ENCODE results near the gene KCNJ10.

The KCNJ10 gene

GRCh38 chr1:160001440-160001839 lies 68.5 kb downstream of the KCNJ10 start:
- no peak for TF ChIP-seq SIN3A (IDR thresholded peaks at IDR 0.05; ENCODE audit: borderline replicate concordance, insufficient read depth, low read length)
- TF ChIP-seq, protein P1, sequence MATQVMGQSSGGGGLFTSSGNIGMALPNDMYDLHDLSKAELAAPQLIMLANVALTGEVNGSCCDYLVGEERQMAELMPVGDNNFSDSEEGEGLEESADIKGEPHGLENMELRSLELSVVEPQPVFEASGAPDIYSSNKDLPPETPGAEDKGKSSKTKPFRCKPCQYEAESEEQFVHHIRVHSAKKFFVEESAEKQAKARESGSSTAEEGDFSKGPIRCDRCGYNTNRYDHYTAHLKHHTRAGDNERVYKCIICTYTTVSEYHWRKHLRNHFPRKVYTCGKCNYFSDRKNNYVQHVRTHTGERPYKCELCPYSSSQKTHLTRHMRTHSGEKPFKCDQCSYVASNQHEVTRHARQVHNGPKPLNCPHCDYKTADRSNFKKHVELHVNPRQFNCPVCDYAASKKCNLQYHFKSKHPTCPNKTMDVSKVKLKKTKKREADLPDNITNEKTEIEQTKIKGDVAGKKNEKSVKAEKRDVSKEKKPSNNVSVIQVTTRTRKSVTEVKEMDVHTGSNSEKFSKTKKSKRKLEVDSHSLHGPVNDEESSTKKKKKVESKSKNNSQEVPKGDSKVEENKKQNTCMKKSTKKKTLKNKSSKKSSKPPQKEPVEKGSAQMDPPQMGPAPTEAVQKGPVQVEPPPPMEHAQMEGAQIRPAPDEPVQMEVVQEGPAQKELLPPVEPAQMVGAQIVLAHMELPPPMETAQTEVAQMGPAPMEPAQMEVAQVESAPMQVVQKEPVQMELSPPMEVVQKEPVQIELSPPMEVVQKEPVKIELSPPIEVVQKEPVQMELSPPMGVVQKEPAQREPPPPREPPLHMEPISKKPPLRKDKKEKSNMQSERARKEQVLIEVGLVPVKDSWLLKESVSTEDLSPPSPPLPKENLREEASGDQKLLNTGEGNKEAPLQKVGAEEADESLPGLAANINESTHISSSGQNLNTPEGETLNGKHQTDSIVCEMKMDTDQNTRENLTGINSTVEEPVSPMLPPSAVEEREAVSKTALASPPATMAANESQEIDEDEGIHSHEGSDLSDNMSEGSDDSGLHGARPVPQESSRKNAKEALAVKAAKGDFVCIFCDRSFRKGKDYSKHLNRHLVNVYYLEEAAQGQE (IDR thresholded peaks at IDR 0.05; ENCODE audit: insufficient read depth in 1 of 2, low read depth in 2 of 2, low read length in 2 of 2), result no peak
- no peak for TF ChIP-seq FOXP2 (optimal IDR thresholded peaks at IDR 0.05; ENCODE audit: borderline replicate concordance, extremely low read depth, extremely low read length, insufficient read depth)
- TF ChIP-seq POLR2AphosphoS5 (IDR thresholded peaks at IDR 0.05; ENCODE audit: low read depth, low read length), result no peak
- TF ChIP-seq TAF1 (IDR thresholded peaks at IDR 0.05; ENCODE audit: borderline replicate concordance, insufficient read depth, low read length), result no peak

- no peak for TF ChIP-seq TAF1 (IDR thresholded peaks at IDR 0.05; ENCODE audit: borderline replicate concordance, insufficient read depth, low read length)
- TF ChIP-seq, protein P1 (IDR thresholded peaks at IDR 0.05; ENCODE audit: insufficient read depth in 1 of 2, low read depth in 2 of 2, low read length in 2 of 2), result no peak
- no peak for TF ChIP-seq FOXP2 (optimal IDR thresholded peaks at IDR 0.05; ENCODE audit: borderline replicate concordance, extremely low read depth, extremely low read length, insufficient read depth)
- TF ChIP-seq POLR2AphosphoS5 (IDR thresholded peaks at IDR 0.05; ENCODE audit: low read depth, low read length), result no peak
- no peak for TF ChIP-seq SIN3A (IDR thresholded peaks at IDR 0.05; ENCODE audit: borderline replicate concordance, insufficient read depth, low read length)
Measured at GRCh38 chr1:159999204-159999603, 70.8 kb downstream of the KCNJ10 start.

DNA sequence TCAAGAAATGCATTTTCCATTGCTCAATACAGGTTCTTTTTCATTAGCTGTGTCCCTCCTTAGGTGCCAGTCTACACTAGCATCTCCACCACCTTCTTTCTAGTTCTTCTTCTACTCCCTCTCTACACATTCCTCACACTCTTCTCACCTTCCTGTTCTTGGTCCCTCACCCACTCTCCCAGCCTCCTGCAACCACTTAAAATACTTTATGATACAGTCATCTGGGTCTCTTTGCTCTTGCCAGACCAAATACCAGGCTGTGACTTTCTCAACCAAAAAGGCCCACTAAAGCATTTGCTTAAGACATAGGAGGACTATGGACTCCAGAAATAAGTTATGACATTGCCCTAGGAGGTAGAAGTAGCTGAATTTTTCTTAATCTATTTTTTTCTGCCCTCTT lies 73.3 kb downstream of the KCNJ10 start:
- TF ChIP-seq SIN3A (IDR thresholded peaks at IDR 0.05; ENCODE audit: borderline replicate concordance, insufficient read depth, low read length) (no peak), TAF1 (IDR thresholded peaks at IDR 0.05; ENCODE audit: borderline replicate concordance, insufficient read depth, low read length) (no peak), POLR2AphosphoS5 (IDR thresholded peaks at IDR 0.05; ENCODE audit: low read depth, low read length) (no peak), FOXP2 (optimal IDR thresholded peaks at IDR 0.05; ENCODE audit: borderline replicate concordance, extremely low read depth, extremely low read length, insufficient read depth) (no peak)
- TF ChIP-seq, protein P1 (IDR thresholded peaks at IDR 0.05; ENCODE audit: insufficient read depth in 1 of 2, low read depth in 2 of 2, low read length in 2 of 2), result no peak

DNA sequence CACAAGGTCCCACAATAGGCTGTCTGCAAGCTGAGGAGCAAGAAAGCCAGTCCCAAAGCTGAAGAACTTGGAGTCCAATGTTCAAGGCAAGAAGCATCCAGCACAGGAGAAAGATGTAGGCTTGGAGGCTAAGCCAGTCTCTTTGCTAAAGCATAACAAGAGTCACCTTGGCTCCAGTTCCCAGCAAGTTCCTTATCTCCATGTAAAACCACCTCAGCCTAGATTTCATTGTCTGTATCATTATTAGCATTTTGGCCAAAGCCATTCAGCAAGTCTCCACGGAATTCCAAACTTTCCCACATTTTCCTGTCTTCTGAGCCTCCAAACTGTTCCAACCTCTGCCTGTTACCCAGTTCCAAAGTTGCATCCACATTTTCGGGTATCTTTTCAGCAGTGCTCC lies 75.1 kb downstream of the KCNJ10 start:
- TF ChIP-seq, protein P1 (IDR thresholded peaks at IDR 0.05; ENCODE audit: insufficient read depth in 1 of 2, low read depth in 2 of 2, low read length in 2 of 2), result no peak
- TF ChIP-seq SIN3A (IDR thresholded peaks at IDR 0.05; ENCODE audit: borderline replicate concordance, insufficient read depth, low read length) (no peak), POLR2AphosphoS5 (IDR thresholded peaks at IDR 0.05; ENCODE audit: low read depth, low read length) (no peak), TAF1 (IDR thresholded peaks at IDR 0.05; ENCODE audit: borderline replicate concordance, insufficient read depth, low read length) (no peak), FOXP2 (optimal IDR thresholded peaks at IDR 0.05; ENCODE audit: borderline replicate concordance, extremely low read depth, extremely low read length, insufficient read depth) (no peak)

- TF ChIP-seq TAF1 (IDR thresholded peaks at IDR 0.05; ENCODE audit: borderline replicate concordance, insufficient read depth, low read length), result no peak
- no peak for TF ChIP-seq SIN3A (IDR thresholded peaks at IDR 0.05; ENCODE audit: borderline replicate concordance, insufficient read depth, low read length)
- TF ChIP-seq POLR2AphosphoS5 (IDR thresholded peaks at IDR 0.05; ENCODE audit: low read depth, low read length), result no peak
- TF ChIP-seq, protein P1 (IDR thresholded peaks at IDR 0.05; ENCODE audit: insufficient read depth in 1 of 2, low read depth in 2 of 2, low read length in 2 of 2), result no peak
- no peak for TF ChIP-seq FOXP2 (optimal IDR thresholded peaks at IDR 0.05; ENCODE audit: borderline replicate concordance, extremely low read depth, extremely low read length, insufficient read depth)
Measured at GRCh38 chr1:159993911-159994310, 76.0 kb downstream of the KCNJ10 start.

All from PFSK-1 (cell line).